ENCODE results near the gene USP25.

The USP25 gene, protein sequence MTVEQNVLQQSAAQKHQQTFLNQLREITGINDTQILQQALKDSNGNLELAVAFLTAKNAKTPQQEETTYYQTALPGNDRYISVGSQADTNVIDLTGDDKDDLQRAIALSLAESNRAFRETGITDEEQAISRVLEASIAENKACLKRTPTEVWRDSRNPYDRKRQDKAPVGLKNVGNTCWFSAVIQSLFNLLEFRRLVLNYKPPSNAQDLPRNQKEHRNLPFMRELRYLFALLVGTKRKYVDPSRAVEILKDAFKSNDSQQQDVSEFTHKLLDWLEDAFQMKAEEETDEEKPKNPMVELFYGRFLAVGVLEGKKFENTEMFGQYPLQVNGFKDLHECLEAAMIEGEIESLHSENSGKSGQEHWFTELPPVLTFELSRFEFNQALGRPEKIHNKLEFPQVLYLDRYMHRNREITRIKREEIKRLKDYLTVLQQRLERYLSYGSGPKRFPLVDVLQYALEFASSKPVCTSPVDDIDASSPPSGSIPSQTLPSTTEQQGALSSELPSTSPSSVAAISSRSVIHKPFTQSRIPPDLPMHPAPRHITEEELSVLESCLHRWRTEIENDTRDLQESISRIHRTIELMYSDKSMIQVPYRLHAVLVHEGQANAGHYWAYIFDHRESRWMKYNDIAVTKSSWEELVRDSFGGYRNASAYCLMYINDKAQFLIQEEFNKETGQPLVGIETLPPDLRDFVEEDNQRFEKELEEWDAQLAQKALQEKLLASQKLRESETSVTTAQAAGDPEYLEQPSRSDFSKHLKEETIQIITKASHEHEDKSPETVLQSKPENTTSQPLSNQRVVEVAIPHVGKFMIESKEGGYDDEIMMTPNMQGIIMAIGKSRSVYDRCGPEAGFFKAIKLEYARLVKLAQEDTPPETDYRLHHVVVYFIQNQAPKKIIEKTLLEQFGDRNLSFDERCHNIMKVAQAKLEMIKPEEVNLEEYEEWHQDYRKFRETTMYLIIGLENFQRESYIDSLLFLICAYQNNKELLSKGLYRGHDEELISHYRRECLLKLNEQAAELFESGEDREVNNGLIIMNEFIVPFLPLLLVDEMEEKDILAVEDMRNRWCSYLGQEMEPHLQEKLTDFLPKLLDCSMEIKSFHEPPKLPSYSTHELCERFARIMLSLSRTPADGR

DNA sequence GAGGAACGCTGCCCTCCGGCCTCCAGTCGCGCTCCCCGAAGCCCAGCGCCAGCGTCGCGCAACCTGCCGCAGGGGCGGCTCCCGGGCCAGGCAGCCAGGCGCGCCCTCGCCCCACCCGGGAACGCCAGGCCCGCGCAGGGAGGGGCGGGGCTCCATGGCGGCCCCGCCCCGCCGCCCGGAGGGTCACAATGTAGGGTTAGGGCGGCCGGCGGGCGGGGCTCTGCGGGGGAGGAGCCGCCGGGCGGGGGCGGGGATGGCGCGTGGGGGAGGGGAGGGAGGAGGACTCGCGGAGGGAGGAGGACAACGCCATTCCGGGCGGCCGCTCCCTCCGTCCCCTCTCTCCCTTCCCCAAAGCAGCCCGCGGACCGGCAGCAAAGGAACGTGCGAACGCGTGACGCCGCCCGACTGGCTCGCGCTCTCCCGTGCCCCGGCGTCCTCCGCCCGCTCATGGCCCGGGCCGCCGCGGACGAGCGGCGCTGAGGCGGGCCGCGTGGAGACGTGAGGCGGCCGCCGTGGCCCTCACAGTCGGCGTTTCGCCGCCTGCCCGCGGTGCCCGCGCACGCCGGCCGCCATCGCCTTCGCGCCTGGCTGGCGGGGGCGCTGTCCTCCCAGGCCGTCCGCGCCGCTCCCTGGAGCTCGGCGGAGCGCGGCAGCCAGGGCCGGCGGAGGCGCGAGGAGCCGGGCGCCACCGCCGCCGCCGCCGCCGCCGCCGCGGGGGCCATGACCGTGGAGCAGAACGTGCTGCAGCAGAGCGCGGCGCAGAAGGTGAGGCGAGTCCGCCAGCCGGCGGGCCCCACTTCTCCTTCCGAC lies at the start of gene USP25:
USP25 (plus strand) TSS at position 309 of the 810 bp plus-strand sequence; CDS start at position 721, 412 bp downstream.
- DNase-seq, result peak; percentile 59

DNA sequence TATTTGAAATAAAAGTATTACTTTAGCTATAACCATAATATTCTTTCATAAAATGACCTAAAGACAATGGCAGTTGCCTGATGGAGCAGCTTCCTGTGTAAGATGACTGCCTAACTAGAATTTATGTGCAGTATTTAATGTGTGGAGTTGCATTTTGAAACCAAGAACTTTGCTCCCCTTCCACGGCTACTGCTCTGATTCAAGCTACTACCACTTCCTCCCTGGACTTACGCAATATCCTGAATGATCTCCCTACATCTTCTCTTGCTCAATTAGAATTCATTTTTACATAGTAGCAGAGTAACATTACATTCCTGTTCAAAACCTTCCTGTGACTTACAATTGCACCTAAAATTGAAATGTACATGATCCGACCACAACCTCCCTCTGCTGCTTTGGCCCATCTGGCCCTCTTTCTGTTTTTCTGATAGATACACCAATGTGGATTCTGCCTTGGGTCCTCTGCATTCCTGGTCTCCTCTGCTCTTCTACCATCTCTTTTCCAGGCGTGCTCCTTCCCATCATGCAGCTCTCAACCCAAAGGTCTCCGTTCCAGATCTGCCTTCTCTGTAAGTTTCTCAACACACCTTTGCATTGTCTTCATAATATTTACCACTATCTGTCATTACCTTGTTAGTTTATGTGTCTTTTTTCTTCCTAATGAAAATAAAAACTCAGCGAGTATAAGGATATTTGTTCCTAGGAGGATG lies 47.4 kb upstream of the USP25 start:
- no peak for DNase-seq

DNA sequence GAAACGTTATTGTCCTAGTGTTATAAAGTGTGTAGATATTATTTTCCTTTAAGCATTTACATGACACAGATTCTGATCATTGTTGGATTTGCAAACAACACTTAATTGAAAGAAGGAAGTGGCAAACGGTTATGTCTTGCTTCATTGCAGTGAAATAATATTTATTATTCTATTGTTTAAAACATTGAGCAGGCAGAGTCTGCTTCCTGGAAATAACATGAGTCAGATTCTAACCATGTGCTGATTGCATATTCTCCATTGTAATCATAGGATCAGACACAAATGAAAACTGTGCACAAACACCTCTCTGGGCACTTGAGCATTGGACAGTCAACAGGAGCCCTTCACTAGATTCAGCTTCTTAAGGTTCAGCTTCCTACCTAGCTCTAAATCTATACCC lies 46.8 kb upstream of the USP25 start:
- DNase-seq, result no peak

DNA sequence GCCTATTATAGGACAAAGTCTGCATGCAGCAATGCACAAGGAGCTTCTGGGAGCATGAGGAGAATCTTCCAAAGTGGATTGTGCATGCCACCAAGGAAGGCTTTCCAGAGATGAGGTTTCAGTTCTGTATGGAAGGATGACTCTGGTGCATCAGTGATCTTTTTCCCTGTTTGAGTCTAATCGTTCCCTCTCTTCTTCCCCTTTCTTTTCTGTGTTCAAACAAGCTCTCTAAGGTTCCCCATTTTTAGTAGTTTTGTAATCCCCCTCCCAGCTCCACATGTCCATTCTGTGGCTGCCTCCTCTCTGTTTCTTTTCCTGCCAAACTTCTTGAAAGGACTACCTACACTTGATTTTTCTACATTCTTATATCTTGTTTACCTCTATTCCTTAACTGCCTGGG lies 43.3 kb upstream of the USP25 start:
- DNase-seq, result no peak

DNA sequence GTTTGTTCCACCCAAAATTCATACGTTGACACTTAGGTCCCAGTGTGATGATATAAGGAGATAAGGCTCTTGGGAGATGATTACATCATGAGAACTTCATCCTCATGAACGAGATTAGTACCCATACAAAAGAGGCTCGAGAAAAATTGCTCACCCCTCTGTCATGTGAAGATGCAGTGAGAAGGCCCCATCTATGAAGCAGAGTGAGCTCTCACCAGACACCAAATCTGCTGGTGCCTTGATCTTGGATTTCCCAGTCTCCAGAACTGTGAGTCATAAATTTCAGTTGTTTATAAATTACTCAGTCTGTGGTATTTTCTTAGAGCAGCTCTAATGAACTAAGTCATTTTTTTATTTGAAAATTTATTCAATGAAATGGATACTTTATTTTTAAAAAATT lies 42.6 kb upstream of the USP25 start:
- DNase-seq, result no peak

DNA sequence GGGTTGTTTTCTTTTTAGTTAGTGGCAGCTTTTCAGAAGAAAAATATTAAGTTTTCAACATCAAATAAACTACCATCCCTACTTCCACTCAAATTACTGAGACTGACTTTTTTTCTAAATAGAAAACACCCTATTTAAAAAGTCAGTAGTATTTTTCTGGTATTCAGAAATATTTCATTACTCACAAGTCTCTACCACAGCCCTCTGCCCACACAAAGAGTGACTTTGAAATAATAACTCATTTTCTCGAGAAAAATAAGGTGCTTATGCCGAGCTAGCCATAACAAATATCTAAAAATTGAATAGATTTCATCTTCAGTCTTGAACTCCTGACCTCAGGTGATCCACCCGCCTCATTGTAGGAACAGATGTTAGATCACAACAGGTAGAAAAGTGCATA lies 41.8 kb upstream of the USP25 start:
- DNase-seq, result no peak

DNA sequence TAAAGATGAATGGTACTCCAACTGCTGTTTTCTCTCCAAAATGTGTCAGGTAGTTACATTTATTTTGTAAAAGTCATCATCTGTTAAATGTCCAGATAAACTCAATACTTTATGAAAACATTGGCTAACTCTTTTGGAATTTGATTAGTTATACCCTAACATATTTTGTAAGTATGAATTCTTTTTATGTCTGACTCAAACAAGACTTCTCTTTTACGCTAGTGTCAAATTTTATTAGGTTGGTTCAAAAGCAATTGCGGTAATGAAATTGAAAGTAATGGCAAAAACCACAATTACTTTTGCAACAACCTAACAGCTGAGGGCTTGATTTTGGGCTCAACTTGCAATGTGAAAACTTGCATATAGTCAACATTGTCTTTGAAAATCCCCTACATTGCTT lies 41.0 kb upstream of the USP25 start:
- no peak for DNase-seq

DNA sequence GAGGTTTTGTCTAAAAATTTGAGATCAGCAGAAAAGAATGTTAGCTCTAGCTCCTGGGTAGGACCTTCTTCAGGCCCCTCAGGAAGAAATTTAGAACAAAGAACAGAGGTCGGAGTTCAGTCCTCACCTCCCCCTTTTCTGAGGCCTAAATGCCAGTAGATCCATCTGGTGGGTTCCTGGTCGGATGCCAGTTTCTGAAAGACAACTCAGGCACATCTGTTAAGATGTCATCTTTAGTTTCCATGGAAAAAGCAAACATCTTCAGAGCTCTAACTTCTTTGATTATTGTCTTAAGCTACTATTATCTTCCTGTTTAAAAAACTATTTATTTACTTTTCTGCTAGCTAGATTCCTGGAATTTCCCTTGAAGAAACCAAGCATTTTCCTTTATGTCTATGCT lies 37.1 kb upstream of the USP25 start:
- DNase-seq, result no peak

DNA sequence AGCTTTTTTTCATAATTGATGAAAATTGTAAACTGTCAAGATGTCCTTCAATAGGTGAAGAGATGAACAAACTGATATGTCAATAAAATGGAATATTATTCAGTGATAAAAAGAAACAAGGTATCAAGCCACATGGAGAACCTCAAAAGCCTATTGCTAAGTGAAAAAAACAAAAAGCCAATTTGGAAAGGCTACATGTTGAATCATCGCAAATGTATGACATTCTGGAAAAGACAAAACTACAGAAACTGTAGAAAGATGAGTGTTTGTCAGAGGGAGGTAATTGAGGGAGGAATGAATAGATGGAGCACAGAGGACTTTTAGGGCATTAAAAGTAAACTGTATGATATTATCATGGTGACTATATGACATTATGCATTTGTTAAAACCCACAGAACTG lies 34.5 kb upstream of the USP25 start:
- no peak for DNase-seq

DNA sequence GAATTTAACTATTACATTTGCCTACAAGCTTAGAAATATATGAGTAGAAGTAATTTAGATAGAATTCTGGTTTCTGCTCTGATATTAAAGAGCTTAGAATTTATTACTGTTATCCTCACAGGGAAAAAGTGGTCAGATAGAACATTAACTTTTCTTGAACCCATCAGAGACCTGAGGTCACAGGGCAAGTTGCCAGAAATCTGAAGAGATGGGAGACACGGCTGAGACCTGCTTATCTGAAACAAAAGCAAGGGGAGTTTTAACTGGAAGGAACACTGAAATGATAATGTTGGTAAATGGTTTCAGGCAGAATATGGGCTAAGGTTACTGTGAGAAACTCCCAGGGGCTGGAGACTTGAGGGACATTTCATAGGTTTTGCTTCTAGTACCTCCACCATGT lies 28.0 kb upstream of the USP25 start:
- no peak for DNase-seq

DNA sequence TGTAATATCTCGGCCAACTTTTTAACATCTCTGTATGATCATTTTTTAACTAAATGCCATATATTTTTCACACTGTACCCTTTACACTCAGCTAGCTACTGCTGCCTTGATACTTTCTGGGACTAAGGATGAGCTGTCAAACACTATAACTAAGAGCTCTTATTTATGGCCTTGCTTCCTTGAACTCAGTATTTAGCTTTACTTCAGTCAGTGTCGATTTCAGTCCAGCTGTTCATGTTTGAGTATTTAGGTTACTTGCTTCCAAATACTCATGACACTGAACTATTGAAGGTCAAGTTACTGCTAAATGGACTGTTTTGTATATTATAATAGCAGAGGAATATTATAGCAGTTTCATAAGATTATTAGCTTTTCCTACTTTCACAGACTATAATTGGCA lies 25.9 kb upstream of the USP25 start:
- DNase-seq, result no peak

DNA sequence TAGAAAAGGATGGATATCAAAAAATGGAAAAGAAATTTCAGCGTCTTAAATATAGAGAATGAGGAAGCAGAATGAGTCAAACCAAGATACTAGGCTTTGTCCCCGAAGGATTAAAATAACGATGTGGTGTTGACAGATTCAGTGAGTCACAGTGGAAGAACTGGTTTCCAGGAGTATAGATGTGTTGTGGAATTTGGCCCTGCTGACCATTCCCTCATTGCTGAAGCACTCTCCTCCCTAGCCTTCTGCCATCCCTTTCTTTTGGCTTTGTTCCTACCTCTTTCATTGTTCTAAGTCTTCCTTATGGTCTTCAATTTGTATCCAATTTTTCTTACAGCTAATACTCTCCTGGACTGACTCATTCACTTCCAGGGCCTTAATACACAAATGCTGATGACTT lies 23.1 kb upstream of the USP25 start:
- DNase-seq, result no peak

DNA sequence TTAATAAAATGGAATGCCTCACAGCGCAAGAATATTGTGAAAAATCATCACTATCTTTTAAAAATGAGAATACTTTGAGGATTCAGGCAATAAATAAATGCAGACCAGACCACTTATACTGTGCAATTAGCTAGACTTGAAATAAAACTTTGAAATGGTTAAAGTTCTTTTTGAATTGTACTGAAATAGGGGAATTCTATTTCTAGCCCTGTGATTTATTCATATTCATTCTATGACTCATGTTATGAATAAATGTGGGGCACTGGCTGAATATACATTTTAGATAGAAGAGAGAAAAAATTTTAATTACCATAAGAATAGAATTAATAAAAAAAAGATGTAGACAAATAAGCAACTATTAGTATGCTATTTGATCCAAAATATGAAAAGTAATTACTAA lies 16.4 kb upstream of the USP25 start:
- DNase-seq, result no peak

DNA sequence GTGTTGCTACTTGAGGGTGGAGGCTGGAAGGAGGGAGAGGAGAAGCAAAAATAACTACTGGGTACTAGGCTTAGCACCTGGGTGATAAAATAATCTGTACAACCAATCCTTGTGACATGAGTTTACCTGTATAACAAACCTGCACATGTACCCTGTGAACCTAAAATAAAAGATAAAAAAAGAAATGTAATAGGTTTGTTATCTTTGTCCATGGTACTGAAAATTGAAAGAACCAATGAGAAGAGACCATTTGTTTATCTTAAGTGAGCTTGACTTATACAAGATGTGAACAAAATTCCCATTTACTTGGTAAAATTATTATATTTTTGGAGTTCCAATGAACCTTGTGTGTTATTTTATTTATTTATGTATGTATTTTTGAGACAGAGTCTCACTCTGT lies 11.1 kb upstream of the USP25 start:
- no peak for DNase-seq

DNA sequence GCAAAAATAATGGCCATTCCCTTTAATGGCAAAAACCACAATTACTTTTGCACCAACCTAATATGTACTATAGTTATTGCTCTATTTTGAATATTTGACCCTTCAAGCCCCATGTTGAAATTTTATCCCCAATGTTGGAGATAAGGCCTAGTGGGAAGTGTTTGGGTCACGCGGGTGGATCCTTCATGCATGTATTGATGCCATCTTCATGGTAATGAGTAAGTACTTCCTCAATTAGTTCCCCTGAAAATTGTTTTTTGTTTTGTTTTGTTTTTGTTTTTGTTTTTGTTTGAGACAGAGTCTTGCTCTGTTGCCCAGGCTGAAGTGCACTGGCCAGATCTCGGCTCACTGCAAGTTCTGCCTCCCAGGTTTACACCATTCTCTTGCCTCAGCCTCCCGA lies 9.8 kb upstream of the USP25 start:
- DNase-seq, result no peak

DNA sequence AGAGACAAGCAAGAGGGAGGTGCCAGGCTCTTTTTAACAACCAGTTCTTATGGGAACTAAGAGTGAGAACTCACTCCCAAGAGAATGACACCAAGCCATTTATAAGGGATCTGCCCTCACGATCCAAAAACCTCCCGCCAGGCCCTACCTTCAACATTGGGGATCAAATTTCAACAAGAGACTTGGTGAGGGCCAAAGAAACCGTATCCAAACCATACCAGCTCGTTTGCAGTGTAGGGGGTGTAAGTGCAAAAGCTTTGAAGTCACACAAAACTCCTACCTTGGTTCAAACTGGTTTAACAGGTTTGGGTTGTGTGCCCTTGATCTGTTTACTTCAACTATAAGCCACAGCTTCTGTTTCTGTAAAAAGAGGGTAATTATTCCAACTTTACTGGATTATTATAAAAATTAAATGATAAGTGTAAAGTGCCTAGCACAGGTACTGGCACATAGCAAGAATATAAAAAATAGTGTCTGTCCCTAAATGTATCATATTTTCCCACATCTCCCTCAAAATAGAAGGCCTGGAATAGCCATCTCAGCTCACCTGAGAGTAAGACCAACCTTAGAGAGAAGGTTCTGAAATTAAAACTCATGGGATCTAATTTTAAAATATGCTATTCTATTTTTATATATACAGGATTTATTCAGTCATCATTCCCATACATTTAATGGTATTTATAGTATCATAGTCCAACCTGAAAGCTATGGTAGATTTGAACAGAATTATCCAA lies 7.0 kb upstream of the USP25 start:
- DNase-seq, result no peak

DNA sequence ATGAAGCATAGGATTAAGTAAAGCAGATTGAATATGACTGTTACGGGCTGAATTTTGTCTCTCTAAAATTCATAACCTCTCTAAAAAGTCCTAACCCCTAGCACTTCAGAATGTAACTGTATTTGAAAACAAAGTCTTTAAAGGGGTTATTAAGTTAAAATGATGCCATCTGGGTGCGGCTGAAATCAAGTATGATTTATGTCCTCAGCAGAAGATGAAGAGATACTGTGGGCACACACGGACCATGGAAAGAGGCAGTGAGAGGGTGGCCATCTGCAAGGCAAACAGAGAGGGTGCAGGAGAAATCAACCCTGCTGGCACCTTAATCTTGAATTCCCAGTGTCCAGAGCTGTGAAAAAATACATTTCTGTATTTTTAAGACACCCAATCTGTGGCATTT lies 3.8 kb upstream of the USP25 start:
- DNase-seq, result no peak

DNA sequence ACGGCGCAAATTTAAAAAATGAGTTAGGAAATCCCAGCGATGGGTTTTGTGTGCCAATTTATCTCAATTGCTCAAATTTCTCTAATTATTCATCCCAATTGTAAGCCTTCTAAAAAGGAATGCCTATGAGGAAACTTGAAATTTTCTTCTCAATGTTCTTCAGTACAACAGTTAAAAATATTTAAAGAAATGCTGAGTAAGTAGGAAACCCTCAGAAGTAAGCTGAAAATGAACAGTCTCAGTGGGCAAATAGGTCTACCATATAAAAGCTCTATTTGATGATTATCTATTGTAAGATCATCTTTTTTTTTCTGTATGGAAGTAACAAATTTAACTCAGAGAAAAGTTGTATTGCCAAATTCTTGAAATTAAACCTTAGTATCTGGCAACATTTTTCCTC lies 1.7 kb upstream of the USP25 start:
- no peak for DNase-seq

DNA sequence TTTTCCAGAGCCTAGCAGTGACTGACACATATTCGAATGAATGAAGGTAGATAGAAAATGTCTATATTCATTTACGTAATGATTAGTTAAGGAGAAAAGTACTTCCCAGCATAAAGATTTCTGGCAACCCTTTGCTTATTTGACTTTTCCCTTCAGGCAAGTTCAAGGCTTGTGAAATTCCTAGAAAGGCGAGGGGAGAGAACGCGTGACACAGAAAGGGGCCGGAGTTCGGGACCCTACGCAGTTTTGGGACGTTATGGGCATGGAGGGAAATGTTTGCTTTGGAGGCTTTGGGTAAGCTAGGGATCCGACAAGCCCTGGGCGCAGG lies 472 bp upstream of the USP25 start:
- no peak for DNase-seq

DNA sequence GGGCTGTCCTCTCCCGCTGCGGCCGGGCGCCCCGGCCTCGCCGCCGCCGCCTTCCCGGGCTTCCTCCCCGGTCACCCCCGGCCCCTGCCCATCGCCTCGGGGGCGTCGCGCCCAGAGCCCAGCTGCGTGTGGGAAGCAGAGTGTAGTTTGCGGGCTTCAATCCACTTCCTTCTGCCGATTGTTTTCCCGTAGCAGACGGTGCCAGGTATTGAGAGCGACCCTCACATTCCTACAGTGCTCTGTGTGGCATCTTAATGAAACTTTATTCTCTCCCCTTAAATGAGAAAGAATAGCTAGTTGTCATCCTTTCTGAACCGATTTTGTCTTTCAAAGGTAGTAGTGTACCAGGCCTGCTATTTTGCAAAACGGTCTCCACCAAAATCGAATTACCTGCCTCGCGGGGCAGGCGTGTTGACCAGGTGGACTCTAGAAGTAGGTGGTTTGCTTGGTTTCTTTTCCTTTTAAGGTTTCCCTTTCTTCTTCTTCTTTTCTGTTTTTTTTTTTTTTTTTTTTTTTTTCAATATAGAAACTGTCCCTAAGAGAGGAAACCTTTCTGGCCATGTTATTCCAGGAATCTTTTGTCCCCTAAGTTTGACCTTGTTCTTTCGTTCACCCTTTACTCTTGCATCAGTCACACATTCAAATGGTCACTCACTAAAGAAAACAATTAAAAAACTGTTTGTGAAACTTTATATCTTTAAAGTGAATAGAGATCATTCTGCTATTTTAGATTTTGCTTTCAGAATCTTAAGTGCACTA lies 881 bp downstream of the USP25 start:
- DNase-seq, result no peak

DNA sequence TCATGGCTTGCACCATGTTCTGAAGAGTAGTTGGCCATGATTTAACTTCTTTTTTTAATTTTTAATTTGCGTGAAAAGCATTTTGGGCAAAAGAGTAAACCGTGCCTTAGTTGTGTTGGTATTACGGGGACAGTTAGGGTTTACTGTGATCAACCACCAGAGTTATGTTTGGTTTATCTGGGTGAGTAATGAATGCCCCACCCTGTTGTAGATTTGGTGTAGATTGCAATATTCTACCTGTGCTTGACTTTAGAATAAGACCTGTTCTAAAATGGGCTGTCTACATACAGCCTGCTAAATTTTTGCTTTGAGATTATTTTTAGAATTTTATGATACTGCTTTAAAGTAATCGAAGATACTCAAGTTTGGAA lies 1.4 kb downstream of the USP25 start:
- DNase-seq, result no peak

Measured in DMS79 (cell line).